ENCODE data around the gene DPY19L2. TPM values are rescaled to one million over a fixed set of nuclear protein-coding genes. Genes with fewer than 3 reads are reported as not detected.
"Not testable (repeated sequence)": the region's sequence is repeated elsewhere in the genome, so short reads cannot be mapped to it uniquely, and the experiment has no call there.

DPY19L2 gene
- total RNA-seq, 1 experiment from 2014 or later: 4.9 TPM

DNA sequence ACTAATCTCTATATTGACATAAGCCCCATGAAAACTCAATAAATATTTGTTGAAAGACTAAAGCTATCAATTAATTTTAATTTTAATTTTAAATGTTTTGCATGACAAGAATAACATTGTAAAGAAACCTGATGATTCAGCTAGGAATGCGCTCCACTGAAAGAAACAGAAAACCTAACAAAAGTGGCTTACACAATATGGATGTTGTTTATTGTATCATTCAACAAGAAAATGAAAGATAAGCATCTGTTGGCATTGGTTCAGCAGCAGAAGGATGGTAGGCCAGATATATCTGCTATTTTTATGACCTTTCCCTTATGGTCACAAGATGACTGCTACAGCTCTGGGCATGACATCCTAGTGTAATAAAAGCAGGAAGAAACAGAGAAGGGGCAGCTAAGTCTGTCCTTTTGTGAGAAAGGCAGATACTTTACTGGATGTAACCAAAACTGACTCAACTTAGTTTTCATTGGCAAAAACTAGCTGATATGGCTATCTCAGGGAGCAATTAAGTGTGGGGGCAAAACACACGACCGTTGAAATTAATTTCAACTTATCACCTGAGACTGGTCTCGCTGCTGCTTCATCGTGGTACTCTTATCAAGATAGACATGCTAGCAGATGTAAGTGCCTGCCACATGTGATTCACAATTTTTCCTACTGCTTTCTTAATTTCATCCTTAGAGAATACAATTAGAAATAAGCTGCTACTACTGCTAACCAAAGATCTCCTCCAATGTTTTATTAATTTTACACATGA is 24.7 kb downstream of the DPY19L2 start:
- H2BK120ac ChIP-seq (ENCODE audit: low read depth, low read length, poor library complexity, severe bottlenecking): not testable (repeated sequence)

DNA sequence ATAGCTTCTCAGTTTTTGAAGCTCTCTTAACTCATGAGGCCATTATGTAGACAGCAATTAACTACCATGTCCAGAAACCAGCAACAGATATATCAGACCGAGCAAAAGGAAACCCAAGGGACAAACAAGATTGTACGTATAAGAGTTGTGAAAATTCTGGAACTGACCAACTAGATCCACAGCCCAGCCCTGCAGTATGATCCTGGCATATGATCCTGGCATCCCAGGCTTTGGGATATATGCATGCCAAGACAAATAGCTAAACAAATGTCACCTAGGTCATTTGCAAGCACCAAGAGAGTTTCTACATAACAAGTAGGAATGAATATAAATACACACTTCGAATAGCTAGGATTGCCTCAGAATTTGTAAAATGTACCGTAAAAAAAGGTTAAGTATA is 44.0 kb downstream of the DPY19L2 start:
- not testable (repeated sequence) for H3K9ac ChIP-seq (ENCODE audit: extremely low read depth, insufficient read length, low read length); H2BK12ac ChIP-seq (ENCODE audit: insufficient read length, low read depth, low read length); H3K18ac ChIP-seq (ENCODE audit: insufficient read length, low read depth, low read length); H3K23ac ChIP-seq (ENCODE audit: insufficient read length, low read depth, low read length); H3T11ph ChIP-seq (ENCODE audit: low read length); H2BK15ac ChIP-seq (ENCODE audit: low read depth, low read length); H3K56ac ChIP-seq (ENCODE audit: insufficient read length, low read depth, low read length); H4K20me1 ChIP-seq (ENCODE audit: control insufficient read depth, insufficient read depth, insufficient read length); H3K79me2 ChIP-seq (ENCODE audit: insufficient read depth, low read length); H3K27ac ChIP-seq (ENCODE audit: insufficient read length, low read depth, low read length); H4K8ac ChIP-seq (replicated peaks; ENCODE audit: insufficient read length, low read depth, low read length); H2AK5ac ChIP-seq (ENCODE audit: insufficient read length, low read length); H3K4me2 ChIP-seq (ENCODE audit: insufficient read depth, insufficient read length, low read length); H3K79me1 ChIP-seq (ENCODE audit: insufficient read depth, low read depth, low read length, poor library complexity, severe bottlenecking); H3K14ac ChIP-seq (ENCODE audit: insufficient read depth, low read length); H3K27ac Mint-ChIP-seq; H3K4me1 Mint-ChIP-seq; H3K4ac ChIP-seq (ENCODE audit: low read depth, low read length); H4K91ac ChIP-seq (ENCODE audit: insufficient read length, low read depth, low read length); H4K5ac ChIP-seq (ENCODE audit: insufficient read length, low read depth, low read length); H3K4me3 Mint-ChIP-seq; H3K27me3 Mint-ChIP-seq (ENCODE audit: low read depth); DNase-seq; H2BK5ac ChIP-seq (ENCODE audit: insufficient read length, low read length); H2BK120ac ChIP-seq (ENCODE audit: low read depth, low read length, poor library complexity, severe bottlenecking); H3K9me3 ChIP-seq (ENCODE audit: control insufficient read depth, low read depth, low read length); H3K23me2 ChIP-seq (ENCODE audit: insufficient read length, low read depth, low read length, poor library complexity, severe bottlenecking); H2BK20ac ChIP-seq (ENCODE audit: low read depth, low read length, poor library complexity, severe bottlenecking); H2AFZ ChIP-seq (ENCODE audit: low read length); H3K27me3 ChIP-seq (ENCODE audit: insufficient read depth, low read length); H3K4me1 ChIP-seq (ENCODE audit: insufficient read depth, low read length)
- no CpG with 5 or more reads among the region's 4 CpGs for WGBS (ENCODE audit: extremely low coverage, insufficient read length, low lambda C conversion rate)
- peaks cover 8 to 11% of the 10 kb centered on the region in 2 experiments for H3K9me3 Mint-ChIP-seq
- H3K36me3 Mint-ChIP-seq (ENCODE audit: insufficient read depth in 1 of 3, low read depth in 3 of 3): peaks cover 7 to 12% (median 10%) of the 10 kb centered on the region in 3 experiments; a peak in 6 of 7 replicates

More for the DNA sequence above, 24.7 kb downstream of the DPY19L2 start:
- not testable (repeated sequence) for H3K9me3 Mint-ChIP-seq; H3K27ac ChIP-seq (ENCODE audit: insufficient read length, low read depth, low read length); H3K4me1 ChIP-seq (ENCODE audit: insufficient read depth, low read length); H3K9me3 ChIP-seq (ENCODE audit: control insufficient read depth, low read depth, low read length); H2AFZ ChIP-seq (ENCODE audit: low read length); H2BK5ac ChIP-seq (ENCODE audit: insufficient read length, low read length); H3T11ph ChIP-seq (ENCODE audit: low read length); H2BK12ac ChIP-seq (ENCODE audit: insufficient read length, low read depth, low read length); H3K9ac ChIP-seq (ENCODE audit: extremely low read depth, insufficient read length, low read length); H3K79me2 ChIP-seq (ENCODE audit: insufficient read depth, low read length); H3K14ac ChIP-seq (ENCODE audit: insufficient read depth, low read length); H2BK15ac ChIP-seq (ENCODE audit: low read depth, low read length); H3K36me3 Mint-ChIP-seq (ENCODE audit: insufficient read depth in 1 of 3, low read depth in 3 of 3); H2AK5ac ChIP-seq (ENCODE audit: insufficient read length, low read length); H3K56ac ChIP-seq (ENCODE audit: insufficient read length, low read depth, low read length); H3K27ac Mint-ChIP-seq; H4K8ac ChIP-seq (replicated peaks; ENCODE audit: insufficient read length, low read depth, low read length); H4K5ac ChIP-seq (ENCODE audit: insufficient read length, low read depth, low read length); H3K4ac ChIP-seq (ENCODE audit: low read depth, low read length); H3K23ac ChIP-seq (ENCODE audit: insufficient read length, low read depth, low read length); H3K4me3 Mint-ChIP-seq; H3K23me2 ChIP-seq (ENCODE audit: insufficient read length, low read depth, low read length, poor library complexity, severe bottlenecking); H2BK20ac ChIP-seq (ENCODE audit: low read depth, low read length, poor library complexity, severe bottlenecking); H3K4me1 Mint-ChIP-seq; H3K27me3 Mint-ChIP-seq (ENCODE audit: low read depth); H3K18ac ChIP-seq (ENCODE audit: insufficient read length, low read depth, low read length); H3K4me2 ChIP-seq (ENCODE audit: insufficient read depth, insufficient read length, low read length); H4K20me1 ChIP-seq (ENCODE audit: control insufficient read depth, insufficient read depth, insufficient read length); H3K79me1 ChIP-seq (ENCODE audit: insufficient read depth, low read depth, low read length, poor library complexity, severe bottlenecking); DNase-seq; H4K91ac ChIP-seq (ENCODE audit: insufficient read length, low read depth, low read length); H3K27me3 ChIP-seq (ENCODE audit: insufficient read depth, low read length)
- WGBS (ENCODE audit: extremely low coverage, insufficient read length, low lambda C conversion rate): no CpG with 5 or more reads among the region's 5 CpGs
